NCI-H524 (cell line): ENCODE data around the gene SYT14.
A peak's percentile ranks its signal among the peaks of the same experiment; 100 is the strongest.
"Not testable (repeated sequence)": the region's sequence is repeated elsewhere in the genome, so short reads cannot be mapped to it uniquely, and the experiment has no call there.

Source experiments
- DNase-seq, 2 experiments: peaks; one replicate each; lab custom pipeline; 2025; lab: John Stamatoyannopoulos, UW

SYT14 gene

DNA sequence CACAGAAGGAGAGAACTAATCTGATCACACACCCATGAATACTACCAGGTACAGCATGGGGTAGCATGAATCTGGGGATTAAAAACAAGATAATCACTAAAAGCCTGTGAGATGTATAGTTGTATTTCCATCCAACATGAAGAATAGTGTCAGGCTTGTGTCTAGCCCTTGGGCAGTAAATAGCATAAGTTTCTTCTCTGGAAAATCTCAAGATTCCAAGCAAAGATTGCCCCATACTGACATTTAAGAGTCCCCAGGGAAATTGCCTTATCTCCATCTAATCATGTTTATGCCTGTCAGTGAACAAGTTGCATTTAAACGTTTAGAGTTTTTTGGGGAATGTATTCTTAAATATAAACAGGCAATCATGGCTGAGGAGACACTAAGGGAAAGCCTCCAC lies 185.4 kb downstream of the SYT14 start:
- DNase-seq: peak in 1 of 2 experiments; percentile 36

DNA sequence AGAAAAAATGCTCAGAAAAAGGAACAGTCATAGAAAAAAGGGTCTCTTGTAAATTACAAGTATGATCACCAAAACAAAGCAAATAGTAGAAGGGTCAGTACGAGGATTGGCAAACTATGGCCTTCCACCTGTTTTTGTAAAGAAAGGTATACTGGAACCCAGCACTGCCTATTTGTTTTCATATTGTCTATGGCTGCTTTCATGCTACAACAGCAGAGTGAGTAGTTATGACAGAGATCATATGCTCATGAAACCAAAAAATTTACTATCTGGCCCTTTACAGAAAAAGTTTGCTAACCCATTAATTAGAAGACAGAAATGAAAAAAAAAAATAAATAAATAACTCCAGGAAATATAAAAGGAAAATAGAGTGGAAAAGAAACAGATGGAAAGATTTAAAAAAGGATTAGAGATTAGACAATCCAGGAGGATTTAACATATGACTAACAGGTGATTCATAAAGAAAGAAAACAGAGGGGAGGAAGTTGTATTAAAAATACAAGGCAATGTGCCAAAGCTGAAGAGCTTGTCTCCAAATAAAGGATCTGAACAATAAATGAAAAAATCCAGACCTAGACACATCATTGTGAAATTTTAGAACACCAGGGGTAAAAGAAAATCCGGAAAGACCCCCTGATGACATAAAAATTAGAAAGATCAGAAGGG lies 186.0 kb downstream of the SYT14 start:
- peak; percentile 49 to 81 for DNase-seq

DNA sequence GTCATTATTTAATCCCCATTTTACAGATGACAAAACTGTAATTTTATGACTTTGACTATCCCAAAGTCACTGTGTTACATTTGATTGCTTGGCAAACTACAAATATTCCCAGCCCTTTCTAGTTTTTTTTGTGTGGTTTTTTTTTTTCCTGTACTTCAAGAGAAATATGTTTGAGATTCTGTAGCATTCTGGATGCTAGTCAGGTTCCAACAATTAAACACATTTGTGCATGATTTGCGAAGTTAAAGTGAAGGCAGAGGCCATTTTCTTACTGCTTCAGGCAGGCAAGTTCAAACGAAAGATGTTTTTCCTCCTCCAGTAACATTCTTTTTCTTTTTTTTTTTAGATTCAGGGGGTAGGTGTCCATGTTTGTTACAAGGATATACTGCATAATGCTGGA lies 186.7 kb downstream of the SYT14 start:
- DNase-seq: no peak

DNA sequence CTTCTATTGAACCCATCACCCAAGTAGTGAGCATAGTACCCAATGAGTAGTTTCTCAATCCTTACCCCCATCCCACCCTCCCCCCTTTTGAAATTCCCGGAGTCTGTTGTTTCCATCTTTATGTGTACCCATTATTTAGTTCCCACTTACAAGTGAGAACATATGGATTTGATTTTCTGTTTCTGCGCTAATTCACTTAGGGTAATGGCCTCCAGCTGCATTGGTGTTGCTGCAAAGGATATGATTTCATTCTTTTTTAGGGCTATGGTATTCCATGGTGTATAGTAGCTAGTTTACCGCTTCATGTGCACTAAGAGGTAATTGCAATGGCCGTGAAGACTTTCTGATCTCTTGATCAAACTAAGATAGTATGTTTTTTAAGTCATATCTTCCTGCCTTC lies 187.1 kb downstream of the SYT14 start:
- no peak for DNase-seq

DNA sequence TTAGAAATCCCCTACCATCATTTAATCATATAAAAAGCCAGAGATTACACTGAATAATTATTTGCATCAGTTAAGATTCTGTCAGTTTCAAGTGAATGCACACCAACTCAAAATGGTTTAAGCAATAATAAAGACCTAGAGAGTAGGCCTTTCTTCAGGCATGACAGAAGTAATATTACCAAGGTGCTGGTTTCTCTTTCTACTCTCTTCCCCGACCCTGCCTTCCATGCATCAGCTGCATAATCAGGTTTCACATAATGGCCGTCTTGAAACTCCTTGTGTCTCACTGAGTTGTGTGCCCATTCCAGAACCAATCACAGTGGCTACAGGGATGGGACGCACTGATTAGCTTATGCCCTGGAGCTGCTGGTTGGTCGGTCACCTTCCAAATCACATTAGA lies 191.1 kb downstream of the SYT14 start:
- DNase-seq: no peak

DNA sequence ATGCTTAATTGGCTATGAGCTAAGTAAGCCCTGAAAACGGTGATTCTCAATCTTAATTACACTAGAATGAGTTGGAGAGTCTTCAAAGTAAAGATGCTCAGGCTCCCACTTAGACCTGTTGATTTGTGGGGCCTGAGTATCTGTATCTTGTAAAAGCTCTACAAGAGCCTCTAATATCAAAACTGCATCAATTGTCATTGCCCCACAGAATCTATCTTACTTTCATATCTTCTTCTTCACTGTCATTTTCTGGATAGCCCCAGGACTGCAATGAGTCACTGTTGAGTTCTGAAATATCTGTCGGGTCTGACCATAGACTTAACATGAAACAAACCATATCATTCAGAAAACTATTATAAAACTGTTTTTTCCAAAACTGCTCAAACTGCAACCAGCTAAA lies 191.7 kb downstream of the SYT14 start:
- no peak for DNase-seq

DNA sequence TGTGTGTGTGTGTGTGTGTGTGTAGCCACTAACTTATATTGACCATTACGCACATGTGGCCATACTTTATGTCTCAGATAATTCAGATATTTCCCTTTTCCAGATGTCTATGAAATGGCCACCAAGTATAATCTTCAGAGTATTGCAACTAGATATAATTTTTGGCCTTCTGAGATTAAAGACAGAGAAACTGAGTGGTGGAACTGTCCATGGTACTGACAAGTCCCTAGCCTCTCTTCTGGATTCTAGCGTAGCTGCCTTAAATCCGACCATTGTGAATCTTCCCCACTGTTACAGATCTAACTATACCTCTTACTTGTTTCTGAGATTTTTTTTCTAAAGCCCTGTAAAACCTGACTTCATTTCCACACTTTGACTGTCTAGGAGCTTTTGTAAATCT lies 194.6 kb downstream of the SYT14 start:
- no peak for DNase-seq

DNA sequence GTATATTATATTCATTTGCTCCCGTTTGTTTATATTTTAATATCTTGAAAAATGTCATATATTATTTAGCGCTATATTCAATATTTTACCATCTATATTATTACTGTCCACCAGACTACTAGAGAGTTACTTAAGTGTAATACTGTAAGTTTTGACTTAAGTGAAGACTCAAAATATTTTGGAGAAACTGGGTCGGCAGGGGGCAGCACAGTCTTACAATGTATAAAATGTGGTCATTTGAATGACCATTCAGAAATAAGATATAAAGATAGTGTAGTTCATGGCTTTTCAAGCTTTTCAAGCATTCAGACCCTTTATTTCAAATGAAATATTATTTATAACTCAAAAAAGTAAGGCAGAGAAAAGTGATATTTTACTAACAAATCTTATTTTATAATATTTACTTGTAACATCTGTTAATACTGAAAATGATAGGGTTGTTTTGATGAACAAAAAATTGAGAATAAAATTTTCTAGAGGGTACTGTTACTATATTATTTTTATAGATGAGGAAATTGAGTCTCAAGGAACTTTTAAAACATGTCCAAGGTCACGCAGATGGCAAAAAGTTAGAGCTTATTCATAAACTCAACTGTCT lies 205.5 kb downstream of the SYT14 start:
- peak; percentile 18 to 68 for DNase-seq

DNA sequence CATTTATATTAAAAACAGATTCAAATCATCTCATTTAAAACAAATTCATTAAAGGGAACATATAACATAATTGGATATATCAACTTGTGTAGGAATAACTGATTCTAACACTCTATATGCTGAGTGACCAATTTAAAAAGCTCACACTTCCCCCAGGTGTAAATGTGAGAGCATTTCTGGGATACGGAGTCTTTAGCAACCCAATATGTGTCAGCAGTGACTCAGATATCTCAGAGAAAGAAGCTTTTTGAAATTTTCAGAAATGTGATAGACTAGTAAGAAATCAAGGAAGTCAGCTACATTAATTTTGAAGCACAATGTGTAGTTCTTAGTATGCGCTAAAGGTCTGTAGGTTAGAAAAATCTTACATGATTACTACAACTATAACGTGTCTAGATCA lies 206.7 kb downstream of the SYT14 start:
- no peak for DNase-seq

DNA sequence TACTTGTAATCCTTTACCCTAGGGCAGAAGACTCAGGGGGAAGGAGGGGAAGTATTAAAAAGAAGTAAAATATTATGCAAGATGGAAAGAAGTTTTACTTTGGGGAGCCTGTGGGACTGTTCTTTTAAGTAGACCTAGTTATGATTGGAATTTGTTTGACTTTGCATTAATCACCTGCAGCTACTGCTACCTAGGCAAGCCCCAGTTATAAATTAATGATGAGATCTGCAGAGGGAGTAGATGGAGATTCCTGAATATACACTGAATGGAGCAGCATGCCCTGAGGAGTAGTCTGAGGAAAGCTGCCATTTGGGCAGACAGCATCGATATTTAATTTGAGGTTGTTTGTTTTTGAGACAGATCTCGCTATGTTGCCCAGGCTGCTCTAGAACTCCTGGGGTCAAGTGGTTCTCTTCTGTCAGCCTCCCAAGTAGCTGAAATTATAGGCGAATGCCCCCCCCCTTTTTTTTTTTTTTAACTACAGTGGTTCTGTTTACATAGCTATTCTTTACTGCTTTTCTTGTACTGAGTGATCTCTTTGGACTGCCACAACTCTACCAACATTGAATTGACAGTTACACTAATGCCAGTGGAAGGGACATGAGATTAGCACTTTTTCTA lies 213.1 kb downstream of the SYT14 start:
- no peak for DNase-seq

DNA sequence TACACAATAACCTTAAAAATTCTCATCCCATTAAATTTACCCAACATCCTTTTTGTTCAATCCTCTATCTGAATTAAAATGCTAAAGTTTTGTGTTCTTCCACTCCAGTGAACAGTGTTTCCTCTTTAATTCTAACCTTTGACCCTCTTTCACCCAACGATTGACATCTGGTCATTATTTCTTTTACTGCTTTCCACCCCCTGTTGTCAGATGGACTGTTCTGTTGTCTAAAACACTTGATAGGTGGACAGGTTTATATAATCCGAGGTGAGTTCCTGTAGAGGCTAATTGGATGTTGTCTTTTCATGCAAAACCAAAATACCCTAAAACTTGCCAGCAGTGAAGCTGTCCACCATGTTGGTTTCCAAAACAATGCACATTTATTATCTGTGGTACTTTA lies 221.2 kb downstream of the SYT14 start:
- peak in 1 of 2 experiments; percentile 23 for DNase-seq

DNA sequence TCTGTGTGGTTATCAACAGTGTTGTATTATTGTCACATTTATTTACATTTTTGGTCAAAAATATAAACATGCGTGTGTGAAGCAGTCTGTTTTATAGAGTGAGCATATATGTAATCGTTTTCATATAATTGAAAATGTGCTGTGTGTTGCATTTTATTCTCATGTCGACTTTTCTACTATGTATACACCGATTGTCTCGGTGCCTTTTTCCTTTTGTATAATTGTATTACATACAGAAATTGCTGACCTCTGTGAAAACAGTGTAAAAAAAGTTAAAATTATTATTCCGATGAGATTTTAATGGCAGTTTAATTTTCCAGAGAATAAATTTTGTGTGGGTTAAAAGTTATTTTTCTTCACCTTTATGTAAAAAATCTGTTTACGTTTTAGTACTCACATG lies 232.2 kb downstream of the SYT14 start:
- no peak for DNase-seq

DNA sequence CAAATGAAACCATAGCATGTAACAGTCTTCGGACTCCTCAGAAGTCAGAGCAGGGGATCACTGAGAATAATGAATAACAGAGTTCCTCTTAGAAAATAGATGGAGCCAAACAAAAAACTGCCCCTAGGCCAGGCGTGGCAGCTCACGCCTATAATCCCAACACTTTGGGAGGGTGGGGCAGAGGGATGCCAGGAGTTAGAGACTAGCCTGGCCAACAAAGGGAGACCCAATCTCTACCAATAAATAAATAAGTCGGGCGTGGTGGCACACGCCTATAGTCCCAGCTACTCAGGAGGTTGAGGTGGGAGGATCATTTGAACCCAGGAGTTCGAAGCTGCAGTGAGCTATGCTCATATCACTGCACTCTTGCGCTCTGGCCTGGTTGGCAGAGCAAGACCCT lies 236.1 kb downstream of the SYT14 start:
- DNase-seq: no peak

DNA sequence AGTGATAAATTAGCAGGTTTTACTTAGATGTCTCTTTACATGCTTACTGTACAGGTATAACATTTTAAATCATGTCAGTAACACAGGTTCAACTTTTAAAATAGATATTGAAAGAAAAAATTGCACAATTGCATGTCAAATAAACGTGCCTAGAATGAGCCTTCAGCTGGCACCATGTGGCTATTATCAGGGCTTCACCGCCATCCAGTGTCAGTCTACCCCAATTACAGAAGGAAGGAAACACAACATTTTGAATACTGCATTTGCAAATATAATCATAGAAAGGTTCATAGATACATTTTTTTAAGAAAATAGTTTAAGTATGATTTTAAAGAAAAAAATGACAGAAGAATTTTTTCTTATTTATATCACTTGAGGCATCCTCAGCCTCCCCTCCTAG lies 247.0 kb downstream of the SYT14 start:
- no peak for DNase-seq

DNA sequence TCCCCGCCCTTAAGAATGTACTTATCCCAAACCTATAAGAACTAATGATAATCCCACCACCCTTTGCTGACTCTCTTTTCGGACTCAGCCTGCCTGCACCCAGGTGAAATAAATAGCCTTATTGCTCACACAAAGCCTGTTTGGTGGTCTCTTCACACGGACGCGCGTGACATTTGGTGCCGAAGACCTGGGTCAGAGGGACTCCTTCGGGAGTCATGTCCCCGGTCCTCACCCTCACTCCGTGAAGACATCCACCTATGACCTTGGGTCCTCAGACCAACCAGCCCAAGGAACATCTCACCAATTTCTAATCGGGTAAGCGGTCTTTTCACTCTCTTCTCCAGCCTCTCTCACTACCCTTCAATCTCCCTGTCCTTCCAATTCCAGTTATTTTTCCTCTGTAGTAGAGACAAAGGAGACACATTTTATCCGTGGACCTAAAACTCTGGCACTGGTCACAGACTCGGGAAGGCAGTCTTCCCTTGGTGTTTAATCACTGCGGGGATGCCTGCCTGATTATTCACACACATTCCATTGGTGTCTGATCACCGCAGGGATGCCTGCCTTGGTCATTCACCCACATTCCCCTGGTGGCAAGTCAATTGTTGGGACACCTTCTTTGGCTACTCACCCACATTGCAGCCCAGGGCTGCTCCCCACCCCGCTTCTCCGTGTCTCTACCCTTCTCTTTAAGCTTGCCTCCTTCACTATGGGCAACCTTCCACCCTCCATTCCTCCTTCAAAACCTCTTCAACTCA lies 250.0 kb downstream of the SYT14 start:
- DNase-seq: not testable (repeated sequence)

DNA sequence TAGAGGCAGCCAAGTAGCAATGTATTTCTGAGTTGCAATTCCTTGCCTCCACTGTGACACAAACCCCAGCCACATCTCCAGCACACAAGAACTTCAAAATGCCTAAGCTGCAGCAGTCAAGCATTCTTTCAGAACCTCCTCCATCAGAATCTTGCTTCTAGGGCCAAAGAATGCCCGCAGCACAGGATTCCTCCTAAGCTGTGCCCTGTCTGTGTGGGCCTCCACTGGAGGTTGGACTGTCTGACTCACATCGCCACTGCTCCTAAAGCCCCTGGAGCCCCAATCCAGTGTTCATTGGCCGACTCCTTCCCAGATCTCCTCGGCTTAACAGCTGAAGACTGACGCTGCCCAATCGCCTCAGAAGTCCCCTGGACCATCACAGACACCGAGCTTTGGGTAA lies 251.4 kb downstream of the SYT14 start:
- DNase-seq: no peak

DNA sequence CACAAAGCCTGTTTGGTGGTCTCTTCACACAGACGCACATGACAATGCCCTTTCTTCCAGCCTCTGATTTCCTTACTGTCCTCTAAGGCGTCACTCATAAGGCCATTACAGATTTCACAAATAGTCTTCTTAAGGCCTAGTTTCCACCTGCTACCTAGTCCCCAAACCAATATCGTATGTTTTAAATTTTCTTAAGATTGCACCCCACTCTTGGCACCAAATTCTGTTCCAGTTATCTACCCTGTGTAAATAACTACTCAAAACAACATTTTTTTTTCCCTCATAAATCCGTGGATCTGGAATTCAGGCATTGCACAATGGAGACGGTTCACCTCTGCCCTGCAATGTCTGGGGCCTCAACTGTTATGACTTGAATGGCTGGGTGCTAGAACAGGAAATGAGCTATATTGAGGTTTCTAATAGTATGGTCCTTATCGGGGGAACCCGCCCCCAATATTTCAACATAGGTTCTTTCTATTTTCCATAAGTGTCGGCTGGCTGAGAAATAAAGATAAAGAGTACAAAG lies 257.7 kb downstream of the SYT14 start:
- no peak for DNase-seq

DNA sequence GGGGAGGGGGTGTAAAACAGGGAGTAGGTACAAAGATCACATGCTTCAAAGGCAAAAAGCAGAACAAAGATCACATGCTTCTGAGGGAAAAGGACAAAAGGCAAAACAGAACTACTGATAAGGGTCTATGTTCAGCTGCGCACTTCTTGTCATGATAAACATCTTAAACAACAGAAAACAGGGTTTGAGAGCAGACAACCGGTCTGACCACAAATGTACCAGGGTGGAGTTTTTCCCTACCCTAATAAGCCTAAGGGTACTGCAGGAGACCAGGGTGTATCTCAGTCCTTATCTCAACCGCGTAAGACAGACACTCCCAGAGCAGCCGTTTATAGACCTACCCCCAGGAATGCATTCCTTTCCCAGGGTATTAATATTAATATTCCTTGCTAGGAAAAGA lies 258.2 kb downstream of the SYT14 start:
- DNase-seq: not testable (repeated sequence)

DNA sequence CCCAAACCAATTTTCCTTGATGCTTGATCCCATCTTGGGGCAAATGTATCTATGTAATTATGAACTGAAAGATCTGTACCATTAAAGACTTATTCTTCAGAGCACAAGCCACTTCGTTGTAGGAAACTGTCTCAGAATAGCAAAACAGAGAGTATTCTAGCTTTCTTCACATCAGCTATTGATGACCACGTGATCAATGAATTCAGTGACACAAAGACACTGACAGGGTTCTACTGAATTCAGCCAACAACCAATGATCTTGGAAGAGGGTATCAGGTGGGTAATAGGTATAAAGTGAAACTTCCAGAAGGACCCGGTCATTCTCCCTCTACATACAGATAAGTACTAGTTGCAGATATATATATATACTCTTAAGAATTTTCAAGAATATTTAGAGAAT lies 260.8 kb downstream of the SYT14 start:
- DNase-seq: no peak

DNA sequence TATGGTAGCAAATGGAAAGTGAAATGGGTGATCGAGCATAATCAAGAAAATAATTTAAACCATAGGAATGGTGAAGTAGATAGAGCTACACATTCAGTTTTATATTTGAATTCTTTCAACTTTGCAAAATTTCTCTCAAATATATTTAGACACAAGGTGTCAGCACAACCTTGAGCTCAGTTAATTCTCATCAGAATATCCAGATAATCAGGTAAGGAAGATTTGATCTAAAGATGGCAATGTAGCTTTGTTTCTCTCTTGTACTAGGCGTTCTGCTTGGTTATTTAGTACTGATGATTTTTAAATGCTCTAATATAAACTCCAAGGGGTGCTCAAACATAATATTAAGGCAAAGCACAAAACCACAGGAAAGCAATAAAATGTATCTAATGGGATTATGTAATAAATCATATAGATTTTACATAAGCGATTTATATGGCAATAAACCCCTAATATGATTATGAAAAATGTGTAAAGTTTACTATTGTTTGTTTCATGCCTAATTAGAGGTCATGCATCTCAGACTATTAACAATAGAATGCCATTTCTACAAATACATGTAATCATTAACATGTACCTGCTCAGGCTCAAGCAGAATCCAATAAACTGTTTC lies 262.2 kb downstream of the SYT14 start:
- DNase-seq: no peak

DNA sequence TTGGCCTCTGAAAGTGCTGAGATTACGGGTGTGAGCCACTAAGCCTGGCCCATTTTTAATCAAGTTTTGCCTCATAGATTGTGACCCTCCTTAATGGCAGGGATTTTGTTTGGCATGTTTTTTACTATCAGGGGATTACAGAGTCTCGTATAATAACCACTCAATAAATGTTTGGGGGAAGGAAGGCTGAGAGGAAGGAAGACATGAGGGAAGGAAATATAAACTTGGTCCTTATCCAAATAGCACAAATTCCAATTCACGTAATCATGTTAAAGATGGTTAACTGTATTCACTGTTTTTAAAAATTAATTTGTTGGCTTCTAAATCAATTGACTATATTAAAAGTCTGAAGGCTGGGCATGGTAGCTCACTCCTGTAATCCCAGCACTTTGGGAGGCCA lies 263.7 kb downstream of the SYT14 start:
- DNase-seq: no peak
